ENCODE data around the gene TBC1D24. TPM values are rescaled to one million over a fixed set of nuclear protein-coding genes. Genes with fewer than 3 reads are reported as not detected.
"Not testable (repeated sequence)": the region's sequence is repeated elsewhere in the genome, so short reads cannot be mapped to it uniquely, and the experiment has no call there.

Gene TBC1D24
- total and polyA plus RNA-seq, 7 experiments from 2014 or later = 1.7 to 13.5 (median 9.2) TPM

DNA sequence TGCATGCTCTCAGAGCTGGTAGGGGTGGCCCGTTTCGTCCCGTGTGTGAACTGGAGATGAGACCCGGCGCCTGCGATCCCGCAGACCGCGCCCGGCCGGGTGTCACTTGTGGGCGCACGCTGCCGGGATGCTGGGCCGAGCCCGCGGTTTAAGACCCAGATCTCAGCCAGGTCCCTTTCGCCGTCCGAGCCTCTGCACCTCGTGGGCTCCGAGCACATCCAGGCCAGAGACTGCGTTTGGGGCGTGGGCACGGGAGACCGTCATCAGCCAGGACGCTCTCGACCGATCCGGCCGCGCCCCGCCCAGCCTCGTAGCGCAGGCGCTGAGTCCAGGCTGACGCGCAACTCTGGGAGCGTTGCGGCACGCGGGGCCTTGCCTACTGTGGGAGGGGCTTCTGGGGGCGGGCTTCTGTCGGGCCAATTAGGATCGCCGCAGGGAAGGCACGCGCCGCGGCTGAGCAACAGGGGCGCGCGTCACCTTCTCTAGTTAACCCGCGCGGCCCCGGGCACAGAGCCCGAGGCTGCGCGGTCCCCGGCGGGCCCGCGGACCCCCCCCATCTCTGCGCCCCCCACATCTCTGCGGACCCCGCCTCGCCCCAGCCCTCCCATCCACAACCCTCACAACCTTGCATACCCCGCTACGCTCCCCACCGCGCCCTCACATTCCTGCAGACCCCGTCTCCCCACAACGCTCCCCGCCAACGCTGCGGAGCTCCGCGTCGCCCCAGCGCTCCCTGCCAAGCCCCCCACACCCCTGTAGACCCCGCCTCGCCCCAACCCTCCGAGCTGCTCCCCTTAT is 57.0 kb downstream of the TBC1D24 start:
- ATAC-seq (peak; percentile 93), DNase-seq (peak; percentile 94 to 97 (median 96))
- ChIA-PET CTCF (interaction anchor here (0.7 to 1.6 kb wide), 4 partner anchors 14 to 35 kb away, joined by 3 to 4 read pairs (median 3); partner anchors contain the start of gene ATP6V0C), POLR2A (interaction anchor here (0.7 to 6.0 kb wide), 14 partner anchors 9 to 826 kb away, joined by 3 to 89 read pairs (median 5); partner anchors contain the start of genes AMDHD2, ATP6V0C, ECI1 and MAPK8IP3)
- H3K4me1 ChIP-seq (ENCODE audit: control insufficient read depth in 2 of 2, insufficient read depth in 2 of 2, low read length in 2 of 2) = peaks cover 5 to 6% of the 10 kb centered on the region in 2 donors
- H3K9me3 ChIP-seq (ENCODE audit: control insufficient read depth in 2 of 3, low read length in 3 of 3) = no peaks in the 10 kb centered on the region
- Mint-ChIP-seq H3K9me3 (peaks cover 0 to 2% (median 0%) of the 10 kb centered on the region in 11 donors), H3K4me1 (peaks cover 0 to 31% (median 20%) of the 10 kb centered on the region in 7 donors), H3K27me3 (no peaks in the 10 kb centered on the region), H3K36me3 (peaks cover 0 to 3% (median 0%) of the 10 kb centered on the region in 5 donors), H3K27ac (peak overlapping the region; percentile 96 to 100 (median 98)), H3K4me3 (peak overlapping the region; percentile 84 to 100 (median 96))
- peak overlapping the region; percentile 93 for H3K27ac ChIP-seq (ENCODE audit: low read depth, low read length)
- intact Hi-C loops (cut with micrococcal nuclease) = loop anchor here (1.0 to 10.0 kb wide), 8 partner anchors 12 to 753 kb away; partner anchors contain the start of genes AMDHD2 (in 2 of the 2), ATP6V0C (in 2 of the 2), E4F1 (in 1 of the 2) and HCFC1R1 (in 1 of the 2)
- peaks cover 0 to 29% (median 0%) of the 10 kb centered on the region in 3 experiments for H3K36me3 ChIP-seq (ENCODE audit: control insufficient read depth in 2 of 3, insufficient read depth in 3 of 3, low read length in 3 of 3)
- H3K4me3 ChIP-seq (ENCODE audit: low read length) = peak overlapping the region; percentile 71
- no peaks in the 10 kb centered on the region for H3K27me3 ChIP-seq (ENCODE audit: control insufficient read depth in 2 of 2, insufficient read depth in 2 of 2, low read length in 2 of 2)

DNA sequence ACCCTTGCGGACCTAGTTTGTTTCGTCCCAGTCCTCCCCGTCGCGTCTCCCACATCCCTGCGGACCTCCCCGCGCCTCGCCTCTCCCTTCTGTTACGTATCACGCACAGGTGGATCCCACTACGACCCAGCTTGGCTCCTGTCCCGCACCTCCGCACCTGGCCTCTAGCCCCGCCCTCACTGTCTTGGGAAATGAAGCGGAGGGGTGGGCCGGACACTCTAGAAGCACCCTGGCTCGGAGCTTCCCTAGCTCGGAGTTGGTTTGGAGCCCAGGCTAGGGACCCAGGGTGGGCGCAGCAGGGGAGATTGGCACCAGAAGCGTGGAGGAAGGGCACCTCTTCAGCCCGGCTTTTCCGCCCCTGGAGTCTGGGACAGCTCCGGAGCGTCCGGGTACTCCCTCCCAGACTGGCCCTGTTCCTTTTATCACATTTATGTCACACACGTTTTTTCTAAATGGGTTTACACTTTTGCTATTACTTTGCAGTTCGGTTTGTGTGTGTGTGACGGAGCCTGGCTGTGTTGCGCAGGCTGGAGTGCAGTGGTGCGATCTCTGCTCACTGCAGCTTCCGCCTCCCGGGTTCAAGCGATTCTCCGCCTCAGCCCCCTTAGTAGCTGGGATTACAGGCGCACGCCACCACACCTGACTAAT is 57.7 kb downstream of the TBC1D24 start:
- ChIA-PET CTCF (interaction anchor here (0.7 to 1.6 kb wide), 3 partner anchors 14 to 21 kb away, joined by 3 to 4 read pairs (median 3); partner anchors contain the start of gene ATP6V0C), POLR2A (interaction anchor here (0.6 to 6.0 kb wide), 16 partner anchors 10 to 827 kb away, joined by 3 to 89 read pairs (median 4); partner anchors contain the start of genes AMDHD2, ATP6V0C, ECI1 and MAPK8IP3)
- Mint-ChIP-seq H3K4me1 (peaks cover 0 to 36% (median 23%) of the 10 kb centered on the region in 7 donors), H3K4me3 (peak overlapping the region; percentile 84 to 100 (median 96)), H3K27ac (peak overlapping the region; percentile 96 to 100 (median 98)), H3K27me3 (no peaks in the 10 kb centered on the region), H3K36me3 (peaks cover 0 to 3% (median 0%) of the 10 kb centered on the region in 5 donors), H3K9me3 (peaks cover 0 to 4% (median 0%) of the 10 kb centered on the region in 11 donors)
- peaks cover 0 to 22% (median 0%) of the 10 kb centered on the region in 3 experiments for H3K36me3 ChIP-seq (ENCODE audit: control insufficient read depth in 2 of 3, insufficient read depth in 3 of 3, low read length in 3 of 3)
- intact Hi-C loops (cut with micrococcal nuclease) = loop anchor here (1.0 to 10.0 kb wide), 8 partner anchors 12 to 752 kb away; partner anchors contain the start of genes AMDHD2 (in 2 of the 2), ATP6V0C (in 2 of the 2), E4F1 (in 1 of the 2) and HCFC1R1 (in 1 of the 2)
- peaks cover 5 to 9% of the 10 kb centered on the region in 2 donors for H3K4me1 ChIP-seq (ENCODE audit: control insufficient read depth in 2 of 2, insufficient read depth in 2 of 2, low read length in 2 of 2)
- H3K27ac ChIP-seq (ENCODE audit: low read depth, low read length) = peak overlapping the region; percentile 93
- peak; percentile 26 for ATAC-seq
- peak overlapping the region; percentile 71 for H3K4me3 ChIP-seq (ENCODE audit: low read length)
- H3K9me3 ChIP-seq (ENCODE audit: control insufficient read depth in 2 of 3, low read length in 3 of 3) = no peaks in the 10 kb centered on the region
- no peaks in the 10 kb centered on the region for H3K27me3 ChIP-seq (ENCODE audit: control insufficient read depth in 2 of 2, insufficient read depth in 2 of 2, low read length in 2 of 2)
- DNase-seq = peak in 8 of 9 donors; percentile 61 to 81 (median 78)

DNA sequence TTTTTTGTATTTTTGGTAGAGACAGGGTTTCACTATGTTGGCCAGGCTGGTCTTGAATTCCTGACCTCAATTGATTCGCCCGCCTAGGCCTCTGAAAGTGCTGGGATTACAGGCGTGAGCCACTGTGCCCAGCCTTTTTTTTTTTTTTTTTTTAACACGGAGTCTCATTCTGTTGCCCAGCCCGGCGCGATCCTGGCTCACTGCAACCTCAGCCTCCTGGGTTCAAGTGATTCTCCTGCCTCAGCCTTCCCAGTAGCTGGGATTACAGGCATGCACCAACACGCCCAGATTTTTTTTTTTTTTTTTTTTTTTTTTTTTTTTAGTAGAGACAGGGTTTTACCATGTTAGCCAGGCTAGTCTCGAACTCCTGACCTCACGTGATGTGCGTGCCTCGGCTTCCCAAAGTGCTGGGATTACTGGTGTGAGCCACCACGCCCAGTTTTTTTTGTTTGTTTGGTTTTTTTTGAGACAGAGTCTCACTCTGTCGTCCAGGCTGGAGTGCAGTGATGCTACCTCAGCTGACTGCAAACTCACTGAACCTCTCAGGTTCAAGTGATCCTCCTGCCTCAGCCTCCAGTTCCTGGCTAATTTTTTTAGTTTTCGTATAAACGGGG is 58.3 kb downstream of the TBC1D24 start:
- DNase-seq; H3K27me3 ChIP-seq (ENCODE audit: control insufficient read depth in 2 of 2, insufficient read depth in 2 of 2, low read length in 2 of 2); H3K27me3 Mint-ChIP-seq; H3K36me3 Mint-ChIP-seq; H3K9me3 ChIP-seq (ENCODE audit: control insufficient read depth in 2 of 3, low read length in 3 of 3); ATAC-seq; H3K9me3 Mint-ChIP-seq; H3K4me1 ChIP-seq (ENCODE audit: control insufficient read depth in 2 of 2, insufficient read depth in 2 of 2, low read length in 2 of 2): not testable (repeated sequence)
- Mint-ChIP-seq H3K4me1 (peaks cover 0 to 36% (median 23%) of the 10 kb centered on the region in 7 donors), H3K4me3 (peak overlapping the region; percentile 84 to 100 (median 96)), H3K27ac (peak overlapping the region; percentile 96 to 100 (median 98))
- Histone ChIP-seq H3K36me3 (ENCODE audit: control insufficient read depth in 2 of 3, insufficient read depth in 3 of 3, low read length in 3 of 3) (peaks cover 0 to 16% (median 0%) of the 10 kb centered on the region in 3 experiments), H3K27ac (ENCODE audit: low read depth, low read length) (peak overlapping the region; percentile 93), H3K4me3 (ENCODE audit: low read length) (peak overlapping the region; percentile 71)
- POLR2A ChIA-PET = interaction anchor here (0.6 to 6.0 kb wide), 14 partner anchors 10 to 828 kb away, joined by 3 to 89 read pairs (median 5); partner anchors contain the start of genes AMDHD2, ATP6V0C, ECI1 and MAPK8IP3
- CTCF ChIA-PET = interaction anchor here (1.5 to 1.6 kb wide), 2 partner anchors 20 to 21 kb away, joined by 3 to 4 read pairs; partner anchors contain the start of gene ATP6V0C
- intact Hi-C loops (cut with micrococcal nuclease) = loop anchor here (5.0 to 10.0 kb wide), 4 partner anchors 311 to 752 kb away; partner anchors contain the start of genes E4F1 (in 1 of the 2), HCFC1R1 (in 1 of the 2), THOC6 (in 1 of the 2) and TNFRSF12A (in 1 of the 2)

DNA sequence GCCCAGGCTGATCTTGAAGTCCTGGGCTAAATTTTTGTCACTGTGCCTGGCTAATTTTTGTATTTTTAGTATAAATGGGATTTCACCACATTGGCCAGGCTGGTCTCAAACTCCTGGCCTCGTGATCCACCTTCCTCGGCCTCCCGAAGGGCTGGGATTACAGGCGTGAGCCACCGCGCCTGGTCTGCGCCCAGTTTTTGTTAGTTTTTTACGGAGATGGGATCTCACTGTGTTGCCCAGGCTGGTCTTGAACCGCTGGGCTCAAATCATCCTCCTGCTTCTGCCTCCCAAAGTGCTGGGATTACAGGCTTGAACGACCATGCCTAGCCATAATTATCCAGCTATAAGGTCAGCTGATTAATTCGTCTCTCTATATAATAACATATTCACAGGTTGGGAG is 59.0 kb downstream of the TBC1D24 start:
- no peak for DNase-seq

DNA sequence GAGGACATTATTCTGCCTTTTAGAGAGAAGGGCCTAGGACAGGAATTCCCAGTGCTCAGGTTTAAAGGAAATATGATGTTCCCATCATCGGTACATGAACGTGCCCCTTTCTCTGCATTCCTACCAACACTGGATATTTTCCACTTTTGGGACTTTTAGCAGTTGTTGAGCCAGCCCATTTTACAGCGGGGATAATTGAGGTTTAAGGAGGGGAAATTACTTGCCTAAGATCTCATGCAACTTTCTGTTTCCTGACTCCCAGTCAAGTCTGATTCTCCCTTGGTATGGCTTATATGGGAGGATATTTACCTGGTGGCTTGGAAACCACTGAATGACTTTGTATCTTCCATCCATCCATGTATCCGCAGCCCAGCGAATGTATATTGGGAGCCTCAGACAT is 59.4 kb downstream of the TBC1D24 start:
- CTCF ChIA-PET; H3K4me3 ChIP-seq (ENCODE audit: low read length); H3K36me3 Mint-ChIP-seq; H3K9me3 Mint-ChIP-seq; H3K9me3 ChIP-seq (ENCODE audit: control insufficient read depth in 2 of 3, low read length in 3 of 3); DNase-seq; H3K36me3 ChIP-seq (ENCODE audit: control insufficient read depth in 2 of 3, insufficient read depth in 3 of 3, low read length in 3 of 3); ATAC-seq; H3K27me3 ChIP-seq (ENCODE audit: control insufficient read depth in 2 of 2, insufficient read depth in 2 of 2, low read length in 2 of 2); H3K27ac ChIP-seq (ENCODE audit: low read depth, low read length); H3K27me3 Mint-ChIP-seq: not testable (repeated sequence)
- Mint-ChIP-seq H3K4me3 (peak overlapping the region in 9 of 10 donors; percentile 66 to 99 (median 78)), H3K4me1 (peaks cover 9 to 45% (median 31%) of the 10 kb centered on the region in 7 donors), H3K27ac (peak overlapping the region in 8 of 9 donors; percentile 22 to 99 (median 90))
- H3K4me1 ChIP-seq (ENCODE audit: control insufficient read depth in 2 of 2, insufficient read depth in 2 of 2, low read length in 2 of 2) = peaks cover 5 to 17% of the 10 kb centered on the region in 2 donors
- POLR2A ChIA-PET = interaction anchor here (5.0 to 6.0 kb wide), 2 partner anchors 14 to 20 kb away, joined by 33 to 83 read pairs; partner anchors contain the start of genes AMDHD2 and ATP6V0C
- intact Hi-C loops (cut with micrococcal nuclease) = loop anchor here (5.0 to 10.0 kb wide), 4 partner anchors 312 to 750 kb away; partner anchors contain the start of genes E4F1 (in 1 of the 2), HCFC1R1 (in 1 of the 2), THOC6 (in 1 of the 2) and TNFRSF12A (in 1 of the 2)

More for the DNA sequence above, 59.0 kb downstream of the TBC1D24 start:
- POLR2A ChIA-PET = interaction anchor here (1.9 to 6.0 kb wide), 2 partner anchors 15 to 20 kb away, joined by 5 to 83 read pairs; partner anchors contain the start of gene ATP6V0C
- Mint-ChIP-seq H3K4me1 (peaks cover 5 to 40% (median 28%) of the 10 kb centered on the region in 7 donors), H3K36me3 (peaks cover 0 to 3% (median 0%) of the 10 kb centered on the region in 5 donors), H3K27me3 (no peaks in the 10 kb centered on the region), H3K4me3 (peak overlapping the region; percentile 66 to 99 (median 77)), H3K27ac (peak overlapping the region; percentile 55 to 99 (median 88)), H3K9me3 (peaks cover 0 to 4% (median 0%) of the 10 kb centered on the region in 11 donors)
- H3K36me3 ChIP-seq (ENCODE audit: control insufficient read depth in 2 of 3, insufficient read depth in 3 of 3, low read length in 3 of 3) = peaks cover 0 to 9% (median 0%) of the 10 kb centered on the region in 3 experiments
- no peak overlapping the region for H3K27ac ChIP-seq (ENCODE audit: low read depth, low read length)
- peaks cover 5 to 13% of the 10 kb centered on the region in 2 donors for H3K4me1 ChIP-seq (ENCODE audit: control insufficient read depth in 2 of 2, insufficient read depth in 2 of 2, low read length in 2 of 2)
- ATAC-seq = no peak
- no peaks in the 10 kb centered on the region for H3K9me3 ChIP-seq (ENCODE audit: control insufficient read depth in 2 of 3, low read length in 3 of 3)
- H3K27me3 ChIP-seq (ENCODE audit: control insufficient read depth in 2 of 2, insufficient read depth in 2 of 2, low read length in 2 of 2) = no peaks in the 10 kb centered on the region
- intact Hi-C loops (cut with micrococcal nuclease) = loop anchor here (5.0 to 10.0 kb wide), 4 partner anchors 312 to 751 kb away; partner anchors contain the start of genes E4F1 (in 1 of the 2), HCFC1R1 (in 1 of the 2), THOC6 (in 1 of the 2) and TNFRSF12A (in 1 of the 2)
- CTCF ChIA-PET = no interaction called here
- H3K4me3 ChIP-seq (ENCODE audit: low read length) = no peak overlapping the region
